SK-N-SH (cell line): ENCODE results near the gene ABHD3. TPM values are rescaled to one million over a fixed set of nuclear protein-coding genes. Genes with fewer than 3 reads are reported as not detected.

Source experiments
- CTCF ChIA-PET: fragments of 300-600, 350-600 bp; formaldehyde crosslinking; extraction: SDS; loops from one replicate; lab custom pipeline; 2021; lab: Yijun Ruan, JAX
- POLR2A ChIA-PET: fragments of 350-600 bp; sonication (Branson Sonifier 250); formaldehyde crosslinking; extraction: SDS; loops from one replicate; lab custom pipeline; 2020; ENCODE audit warnings: antibody characterized with exemption, inconsistent platforms; lab: Yijun Ruan, JAX
- DNase-seq: peaks from one replicate; pipeline ENCODE4 v3.0.0; 2012
- H2AFZ ChIP-seq: fragments of 200-600 bp; sonication (generic); 2 replicates; pipeline ENCODE4 v1.8.1; 2016; ENCODE audit warnings: antibody characterized with exemption, mild to moderate bottlenecking, low read depth
- H3F3A ChIP-seq: fragments of 200-600 bp; sonication (generic); replicated peaks from 2 replicates; pipeline ENCODE3; 2016; ENCODE audit warnings: antibody characterized with exemption, mild to moderate bottlenecking; ENCODE audit not compliant: insufficient read depth
- H3K27ac ChIP-seq, 2 experiments: fragments of 200-500 bp in 1 of 2; fragments of 200-600 bp in 1 of 2; sonication (Bioruptor generic) in 1 of 2; sonication (generic), shearing (Covaris generic) in 1 of 2; 2 replicates each; pipeline versions ENCODE4 v1.5.1 to v1.6.1; 2014 to 2016; ENCODE audit warnings: low read depth in 2 of 2, inconsistent platforms in 1 of 2, low read length in 1 of 2, mild to moderate bottlenecking in 1 of 2, mixed read lengths in 1 of 2
- H3K27me3 ChIP-seq: fragments of 200-600 bp; sonication (generic), shearing (Covaris generic); 2 replicates; pipeline ENCODE4 v1.6.1; 2016; ENCODE audit warnings: mixed run types; ENCODE audit not compliant: insufficient read depth
- H3K36me3 ChIP-seq, 2 experiments: fragments of 200-500 bp in 1 of 2; fragments of 200-600 bp in 1 of 2; sonication (Bioruptor generic) in 1 of 2; sonication (generic) in 1 of 2; replicated peaks in 1 of 2; 2 replicates each; pipeline versions ENCODE3 to v1.5.1; 2014 to 2016; ENCODE audit warnings: low read length in 1 of 2, mild to moderate bottlenecking in 1 of 2; ENCODE audit not compliant: insufficient read depth in 2 of 2, control insufficient read depth in 1 of 2
- H3K4me1 ChIP-seq, 2 experiments: fragments of 200-500 bp in 1 of 2; fragments of 200-600 bp in 1 of 2; sonication (Bioruptor generic) in 1 of 2; sonication (generic), shearing (Covaris generic) in 1 of 2; 2 replicates each; pipeline versions ENCODE4 v1.5.1 to v1.6.1; 2014 to 2016; ENCODE audit warnings: low read depth in 1 of 2, low read length in 1 of 2, mixed run types in 1 of 2; ENCODE audit not compliant: insufficient read depth in 2 of 2, control insufficient read depth in 1 of 2
- H3K4me2 ChIP-seq: fragments of 200-600 bp; sonication (generic), shearing (Covaris generic); 2 replicates; pipeline ENCODE4 v1.6.1; 2017; ENCODE audit warnings: mixed run types
- H3K4me3 ChIP-seq, 2 experiments: fragments of 200-500 bp in 1 of 2; fragments of 200-600 bp in 1 of 2; sonication (Bioruptor generic) in 1 of 2; sonication (generic), shearing (Covaris generic) in 1 of 2; 2 replicates each; pipeline versions ENCODE4 v1.5.1 to v1.8.1; 2014 to 2016; ENCODE audit warnings: low read depth in 2 of 2, inconsistent platforms in 1 of 2, low read length in 1 of 2, mild to moderate bottlenecking in 1 of 2, mixed read lengths in 1 of 2, moderate library complexity in 1 of 2
- H3K79me2 ChIP-seq: fragments of 200-600 bp; sonication (generic); 2 replicates; pipeline ENCODE4 v1.8.1; 2017; ENCODE audit warnings: mild to moderate bottlenecking; ENCODE audit not compliant: insufficient read depth
- H3K9ac ChIP-seq: fragments of 200-600 bp; sonication (generic); 2 replicates; pipeline ENCODE4 v1.6.1; 2017; ENCODE audit warnings: mixed run types
- H3K9me2 ChIP-seq: fragments of 200-600 bp; sonication (generic); 2 replicates; pipeline ENCODE4 v1.6.1; 2017; ENCODE audit warnings: mixed run types
- H3K9me3 ChIP-seq: fragments of 200-600 bp; sonication (generic); 2 replicates; pipeline ENCODE4 v1.6.1; 2017; ENCODE audit warnings: mixed run types, mild to moderate bottlenecking, moderate library complexity
- H4K20me1 ChIP-seq: fragments of 200-600 bp; sonication (generic); 2 replicates; pipeline ENCODE4 v1.6.1; 2017; ENCODE audit warnings: mild to moderate bottlenecking, mixed run types; ENCODE audit not compliant: insufficient read depth
- CHD2 ChIP-seq: fragments of 150-350 bp; IDR thresholded peaks from 2 replicates; pipeline ENCODE4 v1.6.1; 2018; ENCODE audit warnings: low read length; ENCODE audit not compliant: partially characterized antibody
- CTCF ChIP-seq: fragments of 200-600 bp; sonication (generic); IDR thresholded peaks from 2 replicates; pipeline ENCODE4 v1.6.1; 2017; ENCODE audit warnings: antibody characterized with exemption, mild to moderate bottlenecking, moderate library complexity
- FOSL2 ChIP-seq: IDR thresholded peaks from 2 replicates; pipeline ENCODE4 v1.4.0; 2012; ENCODE audit warnings: low read depth, mild to moderate bottlenecking, moderate library complexity, borderline replicate concordance
- FOXJ3 ChIP-seq: sonication (generic); formaldehyde crosslinking; IDR thresholded peaks from 2 replicates; pipeline ENCODE4 v1.5.1; 2020; ENCODE audit warnings: mild to moderate bottlenecking, missing genetic modification reagents
- GABPA ChIP-seq: IDR thresholded peaks from 2 replicates; pipeline ENCODE4 v1.4.0; 2012; ENCODE audit warnings: low read depth, mild to moderate bottlenecking
- GATA2 ChIP-seq: sonication (generic); formaldehyde crosslinking; IDR thresholded peaks from 2 replicates; pipeline ENCODE4 v1.5.0; 2020; ENCODE audit warnings: mild to moderate bottlenecking, missing genetic modification reagents
- JUND ChIP-seq: IDR thresholded peaks from 2 replicates; pipeline ENCODE4 v1.4.0; 2012
- MXI1 ChIP-seq: IDR thresholded peaks from 2 replicates; pipeline ENCODE4 v1.6.1; 2012; ENCODE audit warnings: mild to moderate bottlenecking, low read depth, low read length, improper control_type of control experiment
- PBX3 ChIP-seq: IDR thresholded peaks from 2 replicates; pipeline ENCODE4; 2012
- RAD21 ChIP-seq: IDR thresholded peaks from 2 replicates; pipeline ENCODE4 v1.6.1; 2012; ENCODE audit warnings: mild to moderate bottlenecking, low read length
- RFX5 ChIP-seq: IDR thresholded peaks from 2 replicates; pipeline ENCODE4 v1.6.1; 2012; ENCODE audit warnings: mild to moderate bottlenecking, improper control_type of control experiment, low read length
- RXRA ChIP-seq: IDR thresholded peaks from 2 replicates; pipeline ENCODE4 v1.4.0; 2012; ENCODE audit warnings: low read depth, mild to moderate bottlenecking, borderline replicate concordance
- SMC3 ChIP-seq: IDR thresholded peaks from 2 replicates; pipeline ENCODE4 v1.6.1; 2012; ENCODE audit warnings: low read depth, low read length, improper control_type of control experiment
- TAF1 ChIP-seq: IDR thresholded peaks from 2 replicates; pipeline ENCODE4 v1.6.1; 2012; ENCODE audit warnings: low read depth, mild to moderate bottlenecking, low read length, moderate library complexity, borderline replicate concordance
- TCF12 ChIP-seq: IDR thresholded peaks from 2 replicates; pipeline ENCODE4 v1.4.0; 2012
- TEAD4 ChIP-seq: IDR thresholded peaks from 2 replicates; pipeline ENCODE4 v1.4.0; 2012; ENCODE audit warnings: mild to moderate bottlenecking, borderline replicate concordance; ENCODE audit not compliant: insufficient read depth
- USF1 ChIP-seq: IDR thresholded peaks from 2 replicates; pipeline ENCODE4 v1.4.0; 2012; ENCODE audit warnings: low read depth, borderline replicate concordance
- YY1 ChIP-seq: IDR thresholded peaks from 2 replicates; pipeline ENCODE4 v1.4.0; 2012; ENCODE audit warnings: low read depth, mild to moderate bottlenecking
- ZBTB33 ChIP-seq: IDR thresholded peaks from 2 replicates; pipeline ENCODE4 v1.4.0; 2012; ENCODE audit warnings: low read depth, borderline replicate concordance
- WGBS: methylation state at CpG from one replicate; pipeline ENCODE4 v1.1.6; 2017; ENCODE audit warnings: low lambda C conversion rate; 5-methylcytosine and 5-hydroxymethylcytosine counted together
- polyA plus RNA-seq, 3 experiments: library from polyadenylated mRNA; depleted of rRNA; stranded (reverse); fragments of >200 nt; gene quantifications; 2 replicates each; pipeline ENCODE4 v1.2.3, GENCODE V29; 2012

ABHD3 gene
- polyA plus RNA-seq, 1 of the 3 experiments (the other 2 are of a cell fraction): 4.3 TPM

GRCh38 chr18:21735452-21736015, 31.0 kb upstream of the ABHD3 start (continued):
- TF ChIP-seq ZBTB33 (no peak), JUND (no peak), GABPA (no peak)

GRCh38 chr18:21733011-21733410, 28.4 kb upstream of the ABHD3 start:
- Histone ChIP-seq H3K27ac (no peak overlapping the region), H3K27me3 (no peaks in the 10 kb centered on the region), H3K9me2 (no peaks in the 10 kb centered on the region), H3K9me3 (no peaks in the 10 kb centered on the region), H4K20me1 (no peaks in the 10 kb centered on the region), H3K4me2 (no peak overlapping the region), H3K36me3 (no peaks in the 10 kb centered on the region), H3K9ac (no peak overlapping the region), H3K4me3 (no peak overlapping the region), H3K79me2 (no peaks in the 10 kb centered on the region), H2AFZ (no peak overlapping the region), H3K4me1 (no peaks in the 10 kb centered on the region), H3F3A (no peaks in the 10 kb centered on the region)
- 77% methylated on average over 5 of the region's 5 CpGs for WGBS
- POLR2A ChIA-PET: no interaction called here
- DNase-seq: no peak
- TF ChIP-seq FOSL2 (no peak), TEAD4 (no peak), GATA2 (CRISPR knock-in tag) (no peak), USF1 (no peak), TCF12 (no peak), ZBTB33 (no peak), GABPA (no peak), RAD21 (no peak), TAF1 (no peak), YY1 (no peak)
- CTCF ChIA-PET: no interaction called here

GRCh38 chr18:21727702-21728101, 23.1 kb upstream of the ABHD3 start:
- Histone ChIP-seq H3K4me3 (no peak overlapping the region), H3K4me2 (no peak overlapping the region), H3K4me1 (no peaks in the 10 kb centered on the region), H4K20me1 (no peaks in the 10 kb centered on the region), H3K79me2 (no peaks in the 10 kb centered on the region), H3K9me2 (no peaks in the 10 kb centered on the region), H3F3A (no peaks in the 10 kb centered on the region), H2AFZ (no peak overlapping the region), H3K9ac (no peak overlapping the region), H3K27me3 (no peaks in the 10 kb centered on the region), H3K27ac (no peak overlapping the region), H3K9me3 (no peaks in the 10 kb centered on the region), H3K36me3 (no peaks in the 10 kb centered on the region)
- WGBS: 43% methylated on average over 2 of the region's 2 CpGs
- CTCF ChIA-PET: no interaction called here
- POLR2A ChIA-PET: no interaction called here
- DNase-seq: no peak
- no peak for TF ChIP-seq PBX3
- no peak for TF ChIP-seq RXRA
- TF ChIP-seq FOXJ3 (CRISPR knock-in tag): no peak
- no peak for TF ChIP-seq RFX5
- no peak for TF ChIP-seq MXI1
- no peak for TF ChIP-seq FOSL2
- no peak for TF ChIP-seq GABPA
- TF ChIP-seq CTCF: no peak
- no peak for TF ChIP-seq CHD2
- TF ChIP-seq TCF12: no peak
- no peak for TF ChIP-seq SMC3
- TF ChIP-seq YY1: no peak
